C4-2B (cell line): ENCODE data around the gene RHPN2.
"Not testable (repeated sequence)": the region's sequence is repeated elsewhere in the genome, so short reads cannot be mapped to it uniquely, and the experiment has no call there.

Source experiments
- CTCF ChIP-seq: fragments of 450-650 bp; conservative IDR thresholded peaks from 2 replicates; pipeline ENCODE4 v1.5.1; 2017; ENCODE audit warnings: mild to moderate bottlenecking
- ZFX ChIP-seq: fragments of 450-650 bp; IDR thresholded peaks from 2 replicates; pipeline ENCODE4 v1.6.1; 2017

GRCh38 chr19:33003424-33004024 lies 61.2 kb downstream of the RHPN2 start:
- not testable (repeated sequence) for TF ChIP-seq CTCF, ZFX
